Measurements from ENCODE around the gene TIMM50.

TIMM50 gene

GRCh38 chr19:39539165-39539517, 58.5 kb downstream of the TIMM50 start:
- DNase-seq, result no peak

DNA sequence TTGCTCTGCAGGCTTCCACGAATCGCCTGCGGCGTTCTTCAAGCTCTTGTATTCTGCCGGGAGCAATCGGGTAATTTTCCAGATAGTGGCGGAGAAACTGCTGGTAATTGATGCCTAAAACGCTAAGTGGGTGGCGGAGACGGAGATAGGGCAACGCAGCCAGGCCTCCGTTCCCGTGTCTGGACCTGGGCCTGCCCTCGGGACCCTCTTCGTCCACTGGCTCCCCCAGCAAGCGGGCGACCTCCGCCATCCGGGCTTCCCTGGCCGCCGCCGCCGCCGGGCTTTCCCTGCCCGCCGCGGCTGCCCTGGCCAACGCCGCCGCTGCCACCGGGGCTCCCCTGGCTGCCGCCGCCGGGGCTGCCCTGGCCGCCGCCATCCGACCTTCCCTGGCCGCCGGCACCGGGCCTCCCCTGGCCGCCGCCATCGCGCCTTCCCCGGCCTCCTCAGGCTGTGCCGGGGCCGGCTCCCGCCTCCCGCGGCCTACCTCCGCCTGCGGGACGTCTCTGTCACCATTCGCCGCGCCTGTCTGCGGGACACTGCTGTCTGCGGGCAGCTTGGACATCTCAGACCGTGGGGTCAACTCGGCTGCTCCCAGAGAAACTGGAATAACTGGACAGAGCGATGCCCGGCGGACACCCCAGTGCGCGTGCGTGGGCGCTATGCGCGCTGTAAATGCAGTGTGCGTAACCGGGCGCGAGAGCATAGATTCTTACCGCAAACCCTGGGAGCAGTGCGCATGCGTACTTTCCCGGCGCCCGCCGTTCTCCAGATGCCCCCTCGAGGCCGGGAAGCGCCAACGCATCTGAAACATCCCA, 59.1 kb downstream of the TIMM50 start, which contains the start of gene EID2:
Gene EID2, minus strand, starts transcription at position 644 of the 815 bp plus-strand sequence. Its CDS starts 82 bp downstream, at position 562.
- DNase-seq, result peak in 1 of 2 experiments; percentile 83

GRCh38 chr19:39540333-39540673, 59.7 kb downstream of the TIMM50 start:
- DNase-seq, result no peak

Measured in cerebellar nuclear complex (tissue), 1 donor.